HG02678 (cell line): ENCODE results near the gene FNDC8.
"Not testable (repeated sequence)": the region's sequence is repeated elsewhere in the genome, so short reads cannot be mapped to it uniquely, and the experiment has no call there.

ENCODE experiments used
- ATAC-seq: cut with Tn5 transposase; IDR thresholded peaks from one replicate; pipeline ENCODE4 v1.9.1; 2021; ENCODE audit warnings: mild to moderate bottlenecking, moderate library complexity; ENCODE audit not compliant: unreplicated experiment

Gene FNDC8

DNA sequence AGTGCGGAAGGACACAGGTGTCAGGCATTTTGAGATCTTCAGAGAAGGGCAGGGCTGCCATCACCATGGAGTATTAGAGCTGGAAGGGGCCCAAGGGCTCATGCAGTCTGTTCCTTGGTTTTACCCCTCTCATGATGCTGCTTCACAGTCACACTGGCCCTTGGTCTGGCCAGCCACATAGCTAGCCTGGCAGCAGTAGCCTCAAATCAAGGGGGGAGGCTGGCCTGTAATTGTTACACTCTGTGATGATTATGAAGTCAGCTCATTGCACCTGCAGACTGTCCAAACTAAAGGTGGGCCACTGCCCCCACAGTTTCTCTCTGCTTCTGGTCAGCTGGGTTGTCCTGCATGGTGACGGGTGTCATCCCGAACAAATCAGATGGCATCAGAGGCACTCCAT is at the start of gene FNDC8:
Gene FNDC8, plus strand, starts transcription at position 301 of the 400 bp plus-strand sequence. Its CDS starts 79 bp downstream, at position 380.
- no peak for ATAC-seq

DNA sequence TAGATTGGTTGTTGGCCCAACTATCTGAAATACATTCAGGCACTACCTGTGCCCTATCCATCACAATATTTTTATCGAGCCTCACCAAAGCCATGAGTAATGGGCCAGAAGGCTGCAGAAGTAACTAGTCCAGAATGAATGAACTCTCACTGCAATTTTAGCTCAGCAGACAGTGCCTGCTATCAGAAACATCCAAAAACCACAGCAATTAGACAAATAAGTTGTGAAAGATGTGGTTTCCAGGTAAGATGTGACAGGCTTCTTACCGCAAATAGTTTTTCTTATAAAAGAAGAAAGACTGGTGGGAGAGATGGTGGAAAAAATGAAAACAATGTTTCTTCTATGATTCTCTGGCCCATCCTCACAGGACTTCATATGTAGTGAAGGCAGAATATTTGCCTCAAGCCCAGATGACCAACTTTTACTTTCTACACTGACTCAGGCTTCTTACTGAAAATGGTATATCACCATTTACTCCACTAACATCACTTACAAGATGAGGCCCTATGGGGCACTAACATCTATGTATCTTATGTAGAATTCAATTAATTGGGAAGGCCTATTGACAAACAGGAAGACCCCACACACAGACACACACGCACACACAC is 48.1 kb upstream of the FNDC8 start:
- ATAC-seq = no peak

GRCh38 chr17:35073991-35074627 is 47.3 kb upstream of the FNDC8 start:
- no peak for ATAC-seq

DNA sequence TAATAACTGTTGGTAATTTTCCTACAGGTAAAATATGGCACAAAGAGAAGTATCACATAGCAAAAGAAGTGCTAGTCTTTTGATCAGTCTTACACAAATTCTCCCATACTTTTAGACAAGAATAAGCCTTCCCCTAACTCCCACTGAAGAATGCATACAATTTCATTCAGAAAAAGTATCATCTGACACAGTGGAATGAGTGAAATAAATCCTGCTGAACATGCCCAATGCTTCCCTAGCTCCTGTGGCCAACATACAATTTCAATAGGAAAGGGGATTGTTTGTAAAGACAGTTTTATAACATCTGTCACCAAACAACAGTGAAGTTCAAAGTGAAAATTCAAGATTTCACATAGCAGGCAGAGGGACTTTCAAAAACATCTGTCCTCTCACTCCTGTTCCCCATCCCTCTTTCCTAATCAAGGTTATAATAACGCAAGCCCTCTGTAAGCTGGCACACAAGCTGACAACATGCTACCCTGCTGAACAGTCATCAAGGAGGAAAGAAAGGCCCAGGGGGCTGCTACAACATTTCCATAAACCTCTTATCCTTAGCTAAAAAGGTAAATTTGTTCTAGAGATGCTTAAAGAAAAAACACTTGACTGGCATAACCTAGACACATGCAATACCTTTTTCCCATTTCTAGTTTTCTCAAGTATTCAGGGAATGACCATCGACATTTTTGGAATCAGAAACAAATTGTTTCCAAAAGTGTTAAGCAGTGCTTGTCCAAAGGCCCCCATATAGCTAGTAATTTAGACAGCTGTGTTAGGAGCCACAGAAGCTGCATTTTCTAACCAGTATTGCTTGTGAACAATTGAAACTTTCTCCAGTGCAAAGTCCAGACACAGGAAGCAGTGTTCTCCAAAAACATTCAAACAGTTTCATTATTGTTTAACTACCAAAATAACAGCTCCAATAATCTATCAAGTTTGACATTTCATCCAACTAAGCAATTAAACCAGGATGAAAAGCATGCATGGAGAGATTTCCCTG is 46.4 kb upstream of the FNDC8 start:
- no peak for ATAC-seq

- ATAC-seq = no peak
Observed at GRCh38 chr17:35076874-35077273, 44.5 kb upstream of the FNDC8 start.

GRCh38 chr17:35079547-35080423 is 41.6 kb upstream of the FNDC8 start:
- ATAC-seq = no peak

DNA sequence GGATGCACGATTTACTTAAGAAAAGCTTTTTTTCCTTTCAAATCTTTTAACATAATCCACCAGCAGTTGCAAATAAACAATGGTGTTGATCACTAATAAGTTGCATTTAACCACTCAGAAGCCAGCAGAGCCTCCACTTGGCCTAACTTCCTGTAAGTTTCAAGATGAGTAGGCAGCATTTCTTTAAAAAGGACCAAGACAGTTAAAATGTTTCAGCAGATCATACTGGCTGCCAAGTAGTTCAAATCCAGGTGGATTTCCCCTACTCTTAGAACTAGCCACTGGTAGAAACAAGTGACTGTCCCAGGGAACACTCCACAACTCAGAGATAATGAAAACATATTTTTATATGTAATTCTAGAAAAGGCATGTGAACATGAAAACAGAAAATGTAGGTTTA is 40.9 kb upstream of the FNDC8 start:
- no peak for ATAC-seq

GRCh38 chr17:35081638-35082037 is 39.8 kb upstream of the FNDC8 start:
- no peak for ATAC-seq

GRCh38 chr17:35082073-35082657 is 39.2 kb upstream of the FNDC8 start:
- ATAC-seq = no peak

GRCh38 chr17:35083071-35083470 is 38.3 kb upstream of the FNDC8 start:
- ATAC-seq = no peak

DNA sequence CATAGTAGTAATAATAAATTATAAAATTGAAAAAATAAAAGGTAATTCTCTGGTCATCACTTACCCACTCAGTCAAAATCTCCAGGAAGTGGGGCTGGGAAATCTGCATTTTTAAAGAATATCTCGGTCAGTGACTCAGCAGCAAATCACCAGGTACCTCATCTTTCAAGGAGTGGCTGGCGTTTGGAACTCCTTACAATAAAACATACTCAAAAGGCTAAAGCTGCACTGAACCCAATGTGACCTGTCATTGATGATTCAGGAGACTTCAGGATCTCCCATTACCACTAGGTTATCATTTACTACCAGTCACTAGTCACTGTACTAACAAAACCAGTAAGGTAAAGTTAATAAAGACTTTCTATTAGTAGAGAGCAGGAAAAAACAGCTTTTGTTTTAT is 36.4 kb upstream of the FNDC8 start:
- no peak for ATAC-seq

GRCh38 chr17:35086164-35086563 is 35.3 kb upstream of the FNDC8 start:
- ATAC-seq = no peak

DNA sequence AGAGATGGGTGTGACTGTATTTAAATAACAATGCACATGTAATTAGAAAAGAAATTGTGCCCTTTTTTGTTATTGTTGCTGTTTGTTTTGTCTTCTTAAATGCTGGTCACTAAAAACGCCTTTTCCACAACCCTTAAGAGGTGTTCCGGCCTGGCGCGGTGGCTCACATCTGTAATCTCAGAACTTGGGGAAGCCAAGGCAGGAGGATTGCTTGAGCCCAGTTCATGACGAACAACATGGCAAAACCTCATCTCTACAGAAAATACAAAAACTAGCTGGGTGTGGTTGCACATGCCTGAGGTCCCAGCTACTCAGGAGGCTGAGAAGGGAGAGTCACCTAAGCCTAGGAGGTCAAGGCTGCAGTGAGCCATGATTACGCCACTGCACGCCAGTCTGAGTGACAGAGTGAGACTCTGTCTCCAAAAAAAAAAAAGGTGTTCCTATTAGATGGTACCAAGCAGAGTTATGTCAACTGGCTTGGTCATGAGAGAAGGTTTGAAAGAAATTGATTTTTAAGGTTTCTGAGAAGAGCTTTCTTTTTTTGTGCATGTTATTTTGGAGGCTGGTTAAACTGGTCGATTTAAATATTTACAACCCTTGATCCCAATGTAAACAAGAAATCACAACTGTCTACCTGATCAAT is 34.4 kb upstream of the FNDC8 start:
- ATAC-seq = no peak

DNA sequence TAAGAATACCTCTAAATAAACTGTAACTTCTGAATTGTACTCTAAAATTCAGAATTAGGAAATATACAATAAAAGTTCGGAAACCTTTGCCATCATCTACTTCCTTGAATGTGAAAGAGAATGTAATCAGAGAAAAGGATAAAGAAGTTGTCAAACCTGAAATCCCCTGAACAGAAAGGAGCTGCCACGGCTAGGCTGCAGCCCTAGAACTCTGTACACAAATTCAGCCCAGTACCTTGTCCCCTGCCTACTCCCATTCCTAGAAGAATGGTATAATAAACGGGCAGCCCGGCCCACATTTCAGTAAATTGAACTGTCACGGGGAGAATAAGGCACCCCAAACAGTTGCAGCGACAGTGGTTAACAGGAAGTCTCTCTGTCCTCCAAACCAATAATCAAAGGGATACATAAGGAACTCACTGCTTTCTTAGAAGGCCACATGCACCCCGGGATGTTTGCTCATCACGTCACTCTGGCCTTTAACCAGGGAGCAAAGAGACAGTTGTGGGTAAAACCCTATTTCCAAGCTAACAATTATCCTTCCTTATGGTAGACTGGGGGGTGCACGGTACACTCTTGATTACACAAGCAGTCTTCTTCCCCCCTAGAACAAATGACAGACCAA is 33.6 kb upstream of the FNDC8 start:
- ATAC-seq = no peak

GRCh38 chr17:35088356-35088880 is 33.0 kb upstream of the FNDC8 start:
- no peak for ATAC-seq

- ATAC-seq = peak; percentile 70
Observed at GRCh38 chr17:35088881-35089585, 32.4 kb upstream of the FNDC8 start.

- no peak for ATAC-seq
Observed at GRCh38 chr17:35089586-35090296, 31.7 kb upstream of the FNDC8 start.

DNA sequence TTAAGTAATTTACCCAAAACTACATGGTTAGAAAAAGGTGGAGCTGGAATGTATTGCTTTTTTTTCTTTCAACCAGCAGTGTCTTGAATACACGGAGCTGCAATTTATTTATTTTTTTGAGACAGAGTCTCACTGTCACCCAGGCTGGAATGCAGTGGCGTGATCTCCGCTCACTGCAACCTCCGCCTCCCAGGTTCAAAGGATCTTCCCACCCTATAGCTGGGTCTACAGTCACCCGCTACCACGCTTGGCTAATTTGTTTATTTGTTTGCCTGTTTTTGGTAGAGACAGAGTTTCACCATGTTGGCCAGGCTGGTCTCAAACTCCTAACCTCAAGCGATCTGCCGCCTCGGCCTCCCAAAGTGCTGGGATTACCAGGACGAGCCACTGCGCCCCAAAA is 30.7 kb upstream of the FNDC8 start:
- not testable (repeated sequence) for ATAC-seq
